OCI-LY3 (cell line): ENCODE measurements around the gene SUCLA2.

Source experiments
- H2AFZ ChIP-seq: fragments of 200-600, 300-600 bp; shearing (Covaris generic); 2 replicates; pipeline ENCODE4 v1.6.0; 2014; ENCODE audit warnings: antibody characterized with exemption, low read depth, low read length
- H3K27ac ChIP-seq: fragments of 200-600, 300-600 bp; sonication (generic); 2 replicates; pipeline ENCODE4 v1.5.1; 2014; ENCODE audit warnings: mild to moderate bottlenecking, low read length, moderate library complexity, mixed read lengths
- H3K27me3 ChIP-seq: fragments of 200-600, 300-600 bp; sonication (generic); 2 replicates; pipeline ENCODE4 v1.6.1; 2014; ENCODE audit warnings: low read depth, low read length, mixed read lengths
- H3K36me3 ChIP-seq: fragments of 200-600, 300-600 bp; sonication (generic); replicated peaks from 2 replicates; pipeline ENCODE3; 2014; ENCODE audit warnings: low read depth, low read length, mixed read lengths
- H3K4me1 ChIP-seq: fragments of 300-600, 200-600 bp; sonication (generic); 2 replicates; pipeline ENCODE4 v1.6.1; 2014; ENCODE audit warnings: low read length, mixed read lengths
- H3K4me2 ChIP-seq: fragments of 200-600, 300-600 bp; sonication (generic); 2 replicates; pipeline ENCODE4 v1.6.1; 2014; ENCODE audit warnings: low read length, mixed read lengths
- H3K4me3 ChIP-seq: fragments of 300-600, 200-600 bp; sonication (generic); 2 replicates; pipeline ENCODE4 v1.5.1; 2014; ENCODE audit warnings: antibody characterized with exemption, mild to moderate bottlenecking, low read length, moderate library complexity
- H3K79me2 ChIP-seq: fragments of 300-600, 200-600 bp; shearing (Covaris generic); 2 replicates; pipeline ENCODE4 v1.6.1; 2014; ENCODE audit warnings: mild to moderate bottlenecking, low read length, mixed read lengths
- H3K9ac ChIP-seq: fragments of 300-600, 200-600 bp; shearing (Covaris generic); 2 replicates; pipeline ENCODE4 v1.6.0; 2014; ENCODE audit warnings: mild to moderate bottlenecking, low read length, moderate library complexity
- H3K9me3 ChIP-seq: fragments of 200-600, 300-600 bp; shearing (Covaris generic); 2 replicates; pipeline ENCODE4 v1.6.1; 2014; ENCODE audit warnings: low read length, mixed read lengths; ENCODE audit not compliant: insufficient read depth
- H4K20me1 ChIP-seq: fragments of 200-600, 300-600 bp; sonication (generic); 2 replicates; pipeline ENCODE4 v1.6.1; 2016; ENCODE audit warnings: low read length, mixed read lengths; ENCODE audit not compliant: insufficient read depth
- EZH2phosphoT487 ChIP-seq: fragments of 200-600 bp; shearing (Covaris generic); IDR thresholded peaks from 2 replicates; pipeline ENCODE4 v1.6.1; 2018; ENCODE audit warnings: antibody characterized with exemption, mixed run types, low read depth
- TF ChIP-seq, protein P1 (sequence below): fragments of 200-600, 300-600 bp; sonication (generic); IDR thresholded peaks from 2 replicates; pipeline ENCODE4 v1.5.1; 2014; ENCODE audit warnings: antibody characterized with exemption, low read length, low read depth

The SUCLA2 gene

GRCh38 chr13:47934371-47934770, 66.7 kb downstream of the SUCLA2 start:
- no peaks in the 10 kb centered on the region for H3K9me3 ChIP-seq
- peaks cover 14% of the 10 kb centered on the region for H3K36me3 ChIP-seq
- no peak overlapping the region for H2AFZ ChIP-seq
- no peak overlapping the region for H3K27ac ChIP-seq
- no peaks in the 10 kb centered on the region for H3K27me3 ChIP-seq
- no peak for TF ChIP-seq EZH2phosphoT487
- TF ChIP-seq, protein P1, sequence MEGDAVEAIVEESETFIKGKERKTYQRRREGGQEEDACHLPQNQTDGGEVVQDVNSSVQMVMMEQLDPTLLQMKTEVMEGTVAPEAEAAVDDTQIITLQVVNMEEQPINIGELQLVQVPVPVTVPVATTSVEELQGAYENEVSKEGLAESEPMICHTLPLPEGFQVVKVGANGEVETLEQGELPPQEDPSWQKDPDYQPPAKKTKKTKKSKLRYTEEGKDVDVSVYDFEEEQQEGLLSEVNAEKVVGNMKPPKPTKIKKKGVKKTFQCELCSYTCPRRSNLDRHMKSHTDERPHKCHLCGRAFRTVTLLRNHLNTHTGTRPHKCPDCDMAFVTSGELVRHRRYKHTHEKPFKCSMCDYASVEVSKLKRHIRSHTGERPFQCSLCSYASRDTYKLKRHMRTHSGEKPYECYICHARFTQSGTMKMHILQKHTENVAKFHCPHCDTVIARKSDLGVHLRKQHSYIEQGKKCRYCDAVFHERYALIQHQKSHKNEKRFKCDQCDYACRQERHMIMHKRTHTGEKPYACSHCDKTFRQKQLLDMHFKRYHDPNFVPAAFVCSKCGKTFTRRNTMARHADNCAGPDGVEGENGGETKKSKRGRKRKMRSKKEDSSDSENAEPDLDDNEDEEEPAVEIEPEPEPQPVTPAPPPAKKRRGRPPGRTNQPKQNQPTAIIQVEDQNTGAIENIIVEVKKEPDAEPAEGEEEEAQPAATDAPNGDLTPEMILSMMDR: no peak
- H4K20me1 ChIP-seq: no peaks in the 10 kb centered on the region
- H3K4me1 ChIP-seq: no peaks in the 10 kb centered on the region
- no peak overlapping the region for H3K4me3 ChIP-seq
- H3K4me2 ChIP-seq: no peak overlapping the region
- no peak overlapping the region for H3K9ac ChIP-seq
- H3K79me2 ChIP-seq: no peaks in the 10 kb centered on the region

GRCh38 chr13:47932950-47933923, 67.8 kb downstream of the SUCLA2 start:
- no peak for TF ChIP-seq EZH2phosphoT487
- TF ChIP-seq, protein P1: no peak
- Histone ChIP-seq H3K27ac (no peak overlapping the region), H3K9ac (no peak overlapping the region), H3K4me3 (no peak overlapping the region), H3K4me2 (no peak overlapping the region), H3K9me3 (no peaks in the 10 kb centered on the region), H2AFZ (no peak overlapping the region), H3K4me1 (no peaks in the 10 kb centered on the region), H3K27me3 (no peaks in the 10 kb centered on the region), H3K36me3 (peaks cover 8% of the 10 kb centered on the region), H3K79me2 (no peaks in the 10 kb centered on the region), H4K20me1 (no peaks in the 10 kb centered on the region)

- TF ChIP-seq, protein P1: no peak
- no peaks in the 10 kb centered on the region for H3K79me2 ChIP-seq
- no peak overlapping the region for H3K9ac ChIP-seq
- no peak overlapping the region for H3K4me3 ChIP-seq
- no peaks in the 10 kb centered on the region for H3K36me3 ChIP-seq
- H3K4me1 ChIP-seq: no peaks in the 10 kb centered on the region
- no peak overlapping the region for H3K4me2 ChIP-seq
- no peak overlapping the region for H3K27ac ChIP-seq
- H4K20me1 ChIP-seq: no peaks in the 10 kb centered on the region
- no peak overlapping the region for H2AFZ ChIP-seq
- H3K27me3 ChIP-seq: no peaks in the 10 kb centered on the region
- no peaks in the 10 kb centered on the region for H3K9me3 ChIP-seq
These were observed 70.4 kb downstream of the SUCLA2 start for GRCh38 chr13:47930649-47931165.

GRCh38 chr13:47929156-47929555, 71.9 kb downstream of the SUCLA2 start:
- Histone ChIP-seq H3K27ac (no peak overlapping the region), H3K4me1 (no peaks in the 10 kb centered on the region), H3K79me2 (no peaks in the 10 kb centered on the region), H3K4me3 (no peak overlapping the region), H4K20me1 (no peaks in the 10 kb centered on the region), H3K4me2 (no peak overlapping the region), H3K27me3 (no peaks in the 10 kb centered on the region), H3K9ac (no peak overlapping the region), H3K9me3 (no peaks in the 10 kb centered on the region), H2AFZ (no peak overlapping the region), H3K36me3 (no peaks in the 10 kb centered on the region)
- TF ChIP-seq EZH2phosphoT487: no peak
- TF ChIP-seq, protein P1: no peak
